Ishikawa (cell line): ENCODE measurements around the gene LIMK1.

Experiments used
- EP300 ChIP-seq: IDR thresholded peaks from 2 replicates; pipeline ENCODE4 v1.6.1; 2012; ENCODE audit warnings: borderline replicate concordance
- TAF1 ChIP-seq: IDR thresholded peaks from 2 replicates; pipeline ENCODE4 v1.6.1; 2012; ENCODE audit warnings: low read depth, mild to moderate bottlenecking
- TEAD4 ChIP-seq: IDR thresholded peaks from 2 replicates; pipeline ENCODE4 v1.6.1; 2012

DNA sequence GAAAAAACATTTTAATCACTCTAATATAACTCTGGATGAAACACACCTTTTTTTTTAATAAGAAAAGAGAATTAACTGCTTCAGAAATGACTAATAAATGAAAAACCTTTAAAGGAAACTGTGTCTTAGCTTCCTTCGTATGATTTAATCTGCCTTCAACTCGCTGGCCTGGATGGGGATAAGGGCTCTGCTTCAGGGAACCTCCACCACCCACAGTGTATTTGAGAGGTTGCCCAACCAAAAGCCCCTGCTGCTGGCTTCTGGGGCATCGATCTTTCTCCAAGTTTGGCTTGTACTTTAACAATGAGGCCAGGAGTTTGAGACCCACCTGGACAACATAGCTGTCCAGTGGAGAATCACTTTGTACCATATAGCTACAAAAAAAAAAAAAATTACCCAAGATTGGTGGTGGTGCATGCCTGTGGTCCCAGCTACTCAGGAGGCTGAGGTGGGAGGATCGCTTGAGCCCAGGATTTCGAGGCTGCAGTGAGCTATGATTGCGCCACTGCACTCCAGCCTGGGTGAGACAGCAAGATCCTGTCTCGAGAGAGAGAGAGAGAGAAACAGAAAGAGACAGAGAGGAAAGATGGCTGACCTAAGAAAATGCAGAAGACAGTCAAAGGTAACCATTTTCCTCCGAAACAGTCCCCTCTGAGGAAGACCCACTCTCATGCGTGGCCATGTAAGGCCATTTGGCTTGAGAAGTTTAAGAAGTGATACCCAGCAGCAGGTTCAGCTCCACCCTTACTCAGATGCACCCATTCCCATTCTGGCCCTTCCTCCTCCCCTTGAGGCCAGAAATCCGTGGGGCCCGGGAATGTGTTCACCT is 13.6 kb upstream of the LIMK1 start:
- TF ChIP-seq TEAD4 (no peak), TAF1 (no peak), EP300 (no peak)
